ENCODE data around the gene SAMD10. TPM values are rescaled to one million over a fixed set of nuclear protein-coding genes. Genes with fewer than 3 reads are reported as not detected.
"Not testable (repeated sequence)": the region's sequence is repeated elsewhere in the genome, so short reads cannot be mapped to it uniquely, and the experiment has no call there.

Gene SAMD10
- polyA plus RNA-seq, 1 donor = 5.0 TPM

DNA sequence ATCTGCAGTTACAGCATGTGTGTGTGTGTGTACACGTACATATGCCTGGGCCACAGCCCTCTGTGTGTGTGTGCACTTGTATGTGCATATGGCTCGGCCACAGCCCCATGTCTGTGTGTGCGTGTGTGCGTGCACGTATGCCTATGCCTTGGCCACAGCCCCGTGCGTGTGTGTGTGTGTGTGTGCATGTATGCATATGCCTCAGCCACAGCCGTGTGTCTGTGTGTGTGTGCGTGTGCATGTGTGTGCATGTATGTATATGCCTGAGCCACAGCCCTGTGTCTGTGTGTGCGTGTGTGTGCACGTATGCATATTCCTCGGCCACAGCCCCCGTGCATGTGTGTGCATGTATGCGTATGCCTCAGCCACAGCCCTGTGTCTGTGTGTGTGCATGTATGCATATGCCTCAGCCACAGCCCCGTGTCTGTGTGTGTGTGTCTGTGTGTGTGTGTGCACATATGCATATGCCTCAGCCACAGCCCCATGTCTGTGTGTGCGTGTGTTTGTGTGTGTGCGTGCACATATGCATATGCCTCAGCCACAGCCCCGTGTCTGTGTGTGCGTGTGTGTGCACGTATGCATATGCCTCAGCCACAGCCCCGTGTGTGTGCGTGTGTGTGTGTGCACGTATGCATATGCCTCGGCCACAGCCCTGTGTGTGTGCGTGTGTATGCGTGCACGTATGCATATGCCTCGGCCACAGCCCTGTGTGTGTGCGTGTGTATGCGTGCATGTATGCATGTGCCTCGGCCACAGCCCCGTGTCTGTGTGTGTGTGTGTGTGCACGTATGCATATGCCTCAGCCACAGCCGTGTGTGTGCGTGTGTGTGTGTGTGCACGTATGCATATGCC lies 41.9 kb upstream of the SAMD10 start:
- Histone ChIP-seq H3K4me1 (ENCODE audit: control insufficient read depth, insufficient read depth, low read length) (peaks cover 24% of the 10 kb centered on the region), H3K27ac (ENCODE audit: low read length) (no peak overlapping the region), H3K9me3 (ENCODE audit: control insufficient read depth, low read depth, low read length) (no peaks in the 10 kb centered on the region), H3K36me3 (ENCODE audit: control insufficient read depth, insufficient read depth, low read length) (peaks cover 78% of the 10 kb centered on the region), H3K27me3 (ENCODE audit: control insufficient read depth, insufficient read depth, low read length) (no peaks in the 10 kb centered on the region), H3K4me3 (ENCODE audit: low read length) (no peak overlapping the region)
- no CpG with 5 or more reads among the region's 36 CpGs for WGBS (ENCODE audit: insufficient coverage, low lambda C conversion rate)
- no peak for DNase-seq

DNA sequence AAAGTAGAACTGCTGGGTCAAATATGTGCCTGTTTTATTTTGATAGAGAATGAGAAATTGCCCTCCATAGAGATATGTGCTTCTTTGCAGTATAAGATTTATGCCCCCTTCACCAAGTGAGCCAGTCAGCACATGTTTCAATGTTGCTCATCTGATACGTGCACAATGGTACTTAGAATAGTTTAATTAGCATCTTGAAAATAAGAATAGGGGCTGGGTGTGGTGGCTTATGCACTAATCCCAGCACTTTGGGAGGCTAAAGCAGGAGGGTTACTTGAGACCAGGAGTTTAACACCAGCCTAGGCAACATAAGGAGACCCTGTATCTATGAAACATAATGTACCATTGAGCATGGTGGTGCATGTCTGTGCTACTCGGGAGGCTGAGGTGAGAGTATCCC lies 36.2 kb upstream of the SAMD10 start:
- H3K27me3 ChIP-seq (ENCODE audit: control insufficient read depth, insufficient read depth, low read length) = no peaks in the 10 kb centered on the region
- H3K9me3 ChIP-seq (ENCODE audit: control insufficient read depth, low read depth, low read length) = peaks cover 8% of the 10 kb centered on the region
- H3K4me1 ChIP-seq (ENCODE audit: control insufficient read depth, insufficient read depth, low read length) = no peaks in the 10 kb centered on the region
- no peak overlapping the region for H3K4me3 ChIP-seq (ENCODE audit: low read length)
- no peak overlapping the region for H3K27ac ChIP-seq (ENCODE audit: low read length)
- no CpG with 5 or more reads among the region's 2 CpGs for WGBS (ENCODE audit: insufficient coverage, low lambda C conversion rate)
- no peak for DNase-seq
- H3K36me3 ChIP-seq (ENCODE audit: control insufficient read depth, insufficient read depth, low read length) = peaks cover 67% of the 10 kb centered on the region

DNA sequence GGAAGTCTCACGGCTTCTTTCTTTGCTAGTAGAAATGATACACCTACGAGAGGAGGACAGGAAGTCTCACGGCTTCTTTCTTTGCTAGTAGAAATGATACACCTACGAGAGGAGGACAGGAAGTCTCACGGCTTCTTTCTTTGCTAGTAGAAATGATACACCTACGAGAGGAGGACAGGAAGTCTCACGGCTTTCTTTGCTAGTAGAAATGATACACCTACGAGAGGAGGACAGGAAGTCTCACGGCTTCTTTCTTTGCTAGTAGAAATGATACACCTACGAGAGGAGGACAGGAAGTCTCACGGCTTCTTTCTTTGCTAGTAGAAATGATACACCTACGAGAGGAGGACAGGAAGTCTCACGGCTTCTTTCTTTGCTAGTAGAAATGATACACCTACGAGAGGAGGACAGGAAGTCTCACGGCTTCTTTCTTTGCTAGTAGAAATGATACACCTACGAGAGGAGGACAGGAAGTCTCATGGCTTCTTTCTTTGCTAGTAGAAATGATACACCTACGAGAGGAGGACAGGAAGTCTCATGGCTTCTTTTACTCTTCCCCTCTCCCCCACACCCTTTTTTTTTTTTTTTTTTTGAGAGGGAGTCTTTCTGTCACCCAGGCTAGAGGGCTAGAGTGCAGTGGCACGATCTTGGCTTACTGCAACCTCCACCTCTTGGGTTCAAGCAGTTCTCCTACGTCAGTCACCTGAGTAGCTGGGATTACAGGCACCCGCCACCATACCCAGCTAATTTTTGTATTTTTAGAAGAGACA lies 33.1 kb upstream of the SAMD10 start:
- H3K4me1 ChIP-seq (ENCODE audit: control insufficient read depth, insufficient read depth, low read length); H3K27me3 ChIP-seq (ENCODE audit: control insufficient read depth, insufficient read depth, low read length); DNase-seq; H3K4me3 ChIP-seq (ENCODE audit: low read length); H3K27ac ChIP-seq (ENCODE audit: low read length): not testable (repeated sequence)
- Histone ChIP-seq H3K9me3 (ENCODE audit: control insufficient read depth, low read depth, low read length) (peaks cover 18% of the 10 kb centered on the region), H3K36me3 (ENCODE audit: control insufficient read depth, insufficient read depth, low read length) (peaks cover 65% of the 10 kb centered on the region)
- no CpG with 5 or more reads among the region's 20 CpGs for WGBS (ENCODE audit: insufficient coverage, low lambda C conversion rate)

GRCh38 chr20:64011366-64011779 lies 31.9 kb upstream of the SAMD10 start:
- no peaks in the 10 kb centered on the region for H3K4me1 ChIP-seq (ENCODE audit: control insufficient read depth, insufficient read depth, low read length)
- H3K27me3 ChIP-seq (ENCODE audit: control insufficient read depth, insufficient read depth, low read length) = no peaks in the 10 kb centered on the region
- no peak for DNase-seq
- no peak overlapping the region for H3K27ac ChIP-seq (ENCODE audit: low read length)
- no peak overlapping the region for H3K4me3 ChIP-seq (ENCODE audit: low read length)
- WGBS (ENCODE audit: insufficient coverage, low lambda C conversion rate) = no CpG with 5 or more reads among the region's 16 CpGs
- peaks cover 18% of the 10 kb centered on the region for H3K9me3 ChIP-seq (ENCODE audit: control insufficient read depth, low read depth, low read length)
- H3K36me3 ChIP-seq (ENCODE audit: control insufficient read depth, insufficient read depth, low read length) = peaks cover 67% of the 10 kb centered on the region

- DNase-seq = no peak
- WGBS (ENCODE audit: insufficient coverage, low lambda C conversion rate) = no CpG with 5 or more reads among the region's 8 CpGs
- H3K36me3 ChIP-seq (ENCODE audit: control insufficient read depth, insufficient read depth, low read length) = peaks cover 66% of the 10 kb centered on the region
These were observed 31.3 kb upstream of the SAMD10 start for GRCh38 chr20:64010711-64011237.

GRCh38 chr20:64009811-64010387 lies 30.5 kb upstream of the SAMD10 start:
- WGBS (ENCODE audit: insufficient coverage, low lambda C conversion rate) = 100% methylated on average over 2 of the region's 13 CpGs
- no peak for DNase-seq
- no peaks in the 10 kb centered on the region for H3K4me1 ChIP-seq (ENCODE audit: control insufficient read depth, insufficient read depth, low read length)
- H3K36me3 ChIP-seq (ENCODE audit: control insufficient read depth, insufficient read depth, low read length) = peaks cover 66% of the 10 kb centered on the region
- no peak overlapping the region for H3K4me3 ChIP-seq (ENCODE audit: low read length)
- H3K9me3 ChIP-seq (ENCODE audit: control insufficient read depth, low read depth, low read length) = peaks cover 18% of the 10 kb centered on the region
- no peak overlapping the region for H3K27ac ChIP-seq (ENCODE audit: low read length)
- no peaks in the 10 kb centered on the region for H3K27me3 ChIP-seq (ENCODE audit: control insufficient read depth, insufficient read depth, low read length)

More at GRCh38 chr20:64010711-64011237, 31.3 kb upstream of the SAMD10 start:
- H3K27me3 ChIP-seq (ENCODE audit: control insufficient read depth, insufficient read depth, low read length) = no peaks in the 10 kb centered on the region
- H3K4me1 ChIP-seq (ENCODE audit: control insufficient read depth, insufficient read depth, low read length) = no peaks in the 10 kb centered on the region
- H3K27ac ChIP-seq (ENCODE audit: low read length) = no peak overlapping the region
- no peak overlapping the region for H3K4me3 ChIP-seq (ENCODE audit: low read length)
- peaks cover 18% of the 10 kb centered on the region for H3K9me3 ChIP-seq (ENCODE audit: control insufficient read depth, low read depth, low read length)

DNA sequence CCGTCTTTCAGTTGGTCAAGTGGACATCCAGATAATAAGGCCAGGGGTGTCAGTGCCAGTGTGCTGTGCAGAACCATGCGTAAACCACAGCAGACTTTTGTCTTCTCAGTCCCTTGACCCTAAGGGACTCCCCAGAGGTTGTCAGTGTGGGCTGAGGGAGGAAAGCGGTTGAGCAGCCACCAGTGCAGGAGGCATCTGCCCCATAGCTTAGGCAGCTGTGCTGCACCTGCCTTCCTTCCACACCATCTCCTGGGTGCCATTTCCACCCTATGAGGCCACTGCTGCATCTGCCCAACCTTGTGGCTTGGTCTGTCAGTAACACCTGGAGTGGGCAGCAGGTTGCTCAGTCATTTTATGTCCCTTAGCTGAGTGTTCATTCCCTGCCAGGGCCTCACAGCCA lies 27.5 kb upstream of the SAMD10 start:
- peaks cover 72% of the 10 kb centered on the region for H3K36me3 ChIP-seq (ENCODE audit: control insufficient read depth, insufficient read depth, low read length)

DNA sequence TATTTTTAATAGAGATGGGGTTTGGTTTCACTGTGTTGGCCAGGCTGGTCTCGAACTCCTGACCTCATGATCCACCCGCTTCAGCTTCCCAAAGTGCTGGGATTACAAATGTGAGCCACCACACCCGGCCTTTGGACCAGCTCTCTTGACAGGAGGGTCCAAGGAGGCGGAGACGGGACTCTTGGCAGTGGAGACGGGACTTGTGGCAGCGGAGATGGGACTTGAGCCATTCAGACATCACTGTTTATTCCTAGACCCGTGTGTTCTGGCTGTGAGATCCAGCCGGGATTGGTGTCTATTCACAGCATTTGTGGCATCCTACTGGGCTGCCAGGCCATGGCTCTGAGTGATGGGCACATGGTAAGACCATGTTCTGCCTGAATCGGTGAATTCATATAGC lies 27.0 kb upstream of the SAMD10 start:
- no CpG with 5 or more reads among the region's 10 CpGs for WGBS (ENCODE audit: insufficient coverage, low lambda C conversion rate)
- DNase-seq = no peak
- no peaks in the 10 kb centered on the region for H3K4me1 ChIP-seq (ENCODE audit: control insufficient read depth, insufficient read depth, low read length)
- H3K36me3 ChIP-seq (ENCODE audit: control insufficient read depth, insufficient read depth, low read length) = peaks cover 74% of the 10 kb centered on the region
- H3K9me3 ChIP-seq (ENCODE audit: control insufficient read depth, low read depth, low read length) = peaks cover 17% of the 10 kb centered on the region
- H3K27me3 ChIP-seq (ENCODE audit: control insufficient read depth, insufficient read depth, low read length) = no peaks in the 10 kb centered on the region
- no peak overlapping the region for H3K4me3 ChIP-seq (ENCODE audit: low read length)
- H3K27ac ChIP-seq (ENCODE audit: low read length) = no peak overlapping the region

More for the DNA sequence above, 27.5 kb upstream of the SAMD10 start:
- no peak for DNase-seq
- H3K4me3 ChIP-seq (ENCODE audit: low read length) = no peak overlapping the region
- H3K9me3 ChIP-seq (ENCODE audit: control insufficient read depth, low read depth, low read length) = peaks cover 18% of the 10 kb centered on the region
- no peaks in the 10 kb centered on the region for H3K27me3 ChIP-seq (ENCODE audit: control insufficient read depth, insufficient read depth, low read length)
- H3K4me1 ChIP-seq (ENCODE audit: control insufficient read depth, insufficient read depth, low read length) = no peaks in the 10 kb centered on the region
- no CpG with 5 or more reads among the region's 3 CpGs for WGBS (ENCODE audit: insufficient coverage, low lambda C conversion rate)
- no peak overlapping the region for H3K27ac ChIP-seq (ENCODE audit: low read length)

DNA sequence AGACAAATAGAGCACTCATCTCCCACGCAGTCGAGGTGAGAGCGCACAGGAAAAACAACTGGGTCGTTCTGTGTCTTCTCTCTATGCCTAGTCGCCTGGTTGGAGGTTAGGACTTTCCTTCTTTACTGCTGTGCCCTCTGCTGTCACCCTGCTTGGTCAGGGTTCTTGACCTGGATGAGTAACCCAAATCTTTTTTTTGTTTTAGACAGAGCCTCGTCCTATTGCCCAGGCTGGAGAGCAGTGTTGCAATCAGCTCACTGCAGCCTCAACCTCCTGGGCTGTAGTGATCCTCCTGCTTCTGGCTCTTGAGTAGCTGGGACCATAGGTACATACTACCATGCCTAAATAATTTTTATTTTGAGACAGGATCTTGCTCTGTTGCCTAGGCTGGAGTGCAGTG lies 26.0 kb upstream of the SAMD10 start:
- Histone ChIP-seq H3K9me3 (ENCODE audit: control insufficient read depth, low read depth, low read length) (peaks cover 9% of the 10 kb centered on the region), H3K36me3 (ENCODE audit: control insufficient read depth, insufficient read depth, low read length) (peaks cover 72% of the 10 kb centered on the region), H3K4me1 (ENCODE audit: control insufficient read depth, insufficient read depth, low read length) (no peaks in the 10 kb centered on the region), H3K27me3 (ENCODE audit: control insufficient read depth, insufficient read depth, low read length) (no peaks in the 10 kb centered on the region), H3K27ac (ENCODE audit: low read length) (no peak overlapping the region), H3K4me3 (ENCODE audit: low read length) (no peak overlapping the region)
- no CpG with 5 or more reads among the region's 6 CpGs for WGBS (ENCODE audit: insufficient coverage, low lambda C conversion rate)
- no peak for DNase-seq

All from large intestine (tissue), 3 donors.